Dermis microvascular lymphatic vessel endothelial cell (primary cell): Measurements from ENCODE around the gene AASDHPPT. TPM values are rescaled to one million over a fixed set of nuclear protein-coding genes. Genes with fewer than 3 reads are reported as not detected.

Experiments used
- total RNA-seq: library from RNA; depleted of rRNA; stranded (reverse); fragments of >200 nt; gene quantifications from 2 replicates; pipeline ENCODE4 v1.2.1, GENCODE V29; 2014

AASDHPPT gene
- total RNA-seq, 1 donor from 2014 or later, result 38.8 TPM

Other genes with a start within 250 kb of the AASDHPPT start
- 15.4 and 15.7 TPM in 2 replicates for gene MSANTD4, start 55.4 kb upstream of the AASDHPPT start, total RNA-seq
- gene KBTBD3, start 315 bp upstream of the AASDHPPT start, total RNA-seq, result 2.9 and 4.0 TPM in 2 replicates